Islet precursor cell (in vitro differentiated cells): Measurements from ENCODE around the gene UFD1.
A peak's percentile ranks its signal among the peaks of the same experiment; 100 is the strongest.

Experiments used
- DNase-seq: peaks from one replicate; pipeline ENCODE4 v3.0.0-alpha.2; 2018

UFD1 gene, protein sequence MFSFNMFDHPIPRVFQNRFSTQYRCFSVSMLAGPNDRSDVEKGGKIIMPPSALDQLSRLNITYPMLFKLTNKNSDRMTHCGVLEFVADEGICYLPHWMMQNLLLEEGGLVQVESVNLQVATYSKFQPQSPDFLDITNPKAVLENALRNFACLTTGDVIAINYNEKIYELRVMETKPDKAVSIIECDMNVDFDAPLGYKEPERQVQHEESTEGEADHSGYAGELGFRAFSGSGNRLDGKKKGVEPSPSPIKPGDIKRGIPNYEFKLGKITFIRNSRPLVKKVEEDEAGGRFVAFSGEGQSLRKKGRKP

DNA sequence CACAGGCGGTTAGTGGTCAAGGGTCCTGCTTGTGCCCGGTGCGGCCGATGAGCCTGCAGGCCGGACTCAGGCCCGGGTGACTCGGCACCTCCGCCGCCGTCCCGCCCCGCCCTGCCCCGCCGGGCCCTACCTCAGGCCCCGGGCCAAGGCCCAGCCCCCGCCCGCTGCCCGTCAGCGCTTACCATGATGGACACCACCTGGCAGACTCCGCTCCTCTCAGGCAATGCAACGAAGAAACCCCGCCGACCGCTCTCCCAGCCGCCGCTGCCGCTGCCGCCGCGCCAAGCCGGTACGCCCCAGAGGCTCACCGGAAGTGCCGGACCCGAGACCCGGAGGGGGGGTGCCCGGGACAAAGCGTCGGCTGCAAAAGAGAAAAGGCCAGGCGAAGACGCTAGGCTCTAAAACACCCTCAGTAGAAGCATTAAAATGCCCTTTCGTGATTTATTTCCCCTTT is at the start of gene UFD1:
TSS of gene UFD1 (minus strand) at position 293 of the 454 bp plus-strand sequence. CDS start at position 185, 108 bp downstream.
- DNase-seq, result peak; percentile 87

DNA sequence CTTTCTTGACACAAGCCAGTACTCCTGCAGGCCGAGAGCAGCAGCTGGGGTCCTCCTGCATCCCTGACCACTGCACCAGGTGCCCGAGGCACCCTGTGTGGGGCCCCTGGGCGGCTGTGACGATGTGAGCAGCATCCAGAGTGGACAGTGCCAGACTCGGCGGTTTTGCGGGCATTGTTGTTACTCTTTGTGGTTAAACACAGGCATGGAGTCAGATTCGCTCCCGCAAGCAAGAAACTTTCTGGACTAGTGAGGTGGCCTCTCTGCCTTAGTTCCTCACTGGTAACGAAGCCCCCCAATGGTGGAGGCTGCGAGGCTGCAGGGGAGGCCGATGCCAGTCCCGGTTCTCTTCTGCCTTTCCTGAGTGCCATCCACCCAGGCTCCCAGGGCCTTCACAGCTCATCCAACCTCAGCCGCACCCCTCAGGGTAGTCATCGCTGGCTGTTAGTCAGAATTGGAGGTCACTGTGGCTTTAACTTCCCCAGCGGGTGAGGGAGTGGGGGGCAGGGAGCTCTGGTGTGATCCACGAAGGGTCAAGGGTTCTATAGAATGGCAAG is 48.9 kb upstream of the UFD1 start:
- DNase-seq, result no peak

DNA sequence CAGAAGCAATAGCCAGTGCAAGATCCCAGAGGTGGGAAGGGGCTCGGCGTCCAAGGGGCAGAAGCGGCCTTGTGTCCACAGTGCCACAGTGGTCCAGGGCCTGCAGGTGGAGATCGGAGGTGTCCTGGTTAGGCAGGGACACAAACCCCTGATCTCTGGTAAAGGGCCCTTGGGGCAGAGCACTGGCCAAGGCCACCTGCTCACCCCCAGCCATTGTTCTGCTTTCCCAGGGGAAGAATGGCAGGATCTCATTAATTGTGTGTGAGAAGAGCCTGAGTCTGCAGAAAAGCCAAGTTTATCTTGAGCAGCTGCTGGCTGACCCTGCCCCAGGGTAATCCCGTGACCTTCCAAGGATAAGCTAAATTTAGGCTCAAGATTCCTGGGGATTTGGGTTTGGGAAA is 48.3 kb upstream of the UFD1 start:
- no peak for DNase-seq

DNA sequence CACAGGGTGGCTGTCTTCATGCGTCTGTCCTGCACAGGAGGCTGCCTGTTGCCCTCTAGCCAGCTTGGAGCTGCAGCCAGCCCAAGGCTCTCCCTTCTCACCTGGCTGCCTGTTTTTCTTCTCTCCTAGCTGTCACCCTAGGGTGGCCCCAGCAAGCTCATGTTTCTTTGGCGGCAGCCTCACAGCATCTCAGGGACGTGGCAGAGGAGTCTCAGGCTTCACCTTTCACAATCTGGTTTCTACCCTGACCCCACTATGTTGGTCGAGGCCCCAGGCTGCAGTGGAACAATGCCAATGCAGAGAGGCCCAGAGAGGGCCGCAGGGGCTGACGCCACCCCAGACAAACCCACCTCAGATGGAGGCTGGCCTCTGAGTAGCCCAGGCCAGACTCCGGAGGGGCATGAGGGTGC is 47.7 kb upstream of the UFD1 start:
- no peak for DNase-seq

DNA sequence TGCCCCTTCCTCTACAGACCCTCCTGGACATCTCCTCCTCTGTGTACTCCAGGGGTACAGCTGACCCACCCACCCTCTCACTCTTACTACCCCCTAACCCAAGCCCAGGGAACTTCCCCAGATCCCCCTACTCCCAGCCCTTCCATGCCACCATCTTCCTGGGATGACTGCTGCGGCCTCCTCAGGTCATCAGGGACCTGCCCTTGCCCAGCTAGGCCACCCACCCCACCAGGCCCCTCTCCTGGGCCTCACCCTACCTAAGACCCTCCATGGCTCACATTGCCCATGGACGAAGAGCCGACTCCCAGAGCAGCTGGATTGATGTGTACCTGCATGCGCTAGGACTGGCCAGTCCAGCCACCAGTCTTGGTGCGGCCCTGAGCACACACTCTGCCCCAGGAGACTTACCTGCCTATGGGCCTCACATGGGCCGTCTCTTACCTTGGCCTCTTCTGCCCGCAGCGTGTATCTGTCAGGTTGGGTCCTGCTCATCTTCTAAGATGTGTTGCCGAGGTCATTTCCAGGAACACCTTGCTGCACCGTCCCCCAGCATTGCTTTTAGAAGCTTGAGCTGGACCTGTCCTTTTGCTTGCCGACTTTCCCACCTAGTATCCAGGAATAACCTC is 47.2 kb upstream of the UFD1 start:
- no peak for DNase-seq

DNA sequence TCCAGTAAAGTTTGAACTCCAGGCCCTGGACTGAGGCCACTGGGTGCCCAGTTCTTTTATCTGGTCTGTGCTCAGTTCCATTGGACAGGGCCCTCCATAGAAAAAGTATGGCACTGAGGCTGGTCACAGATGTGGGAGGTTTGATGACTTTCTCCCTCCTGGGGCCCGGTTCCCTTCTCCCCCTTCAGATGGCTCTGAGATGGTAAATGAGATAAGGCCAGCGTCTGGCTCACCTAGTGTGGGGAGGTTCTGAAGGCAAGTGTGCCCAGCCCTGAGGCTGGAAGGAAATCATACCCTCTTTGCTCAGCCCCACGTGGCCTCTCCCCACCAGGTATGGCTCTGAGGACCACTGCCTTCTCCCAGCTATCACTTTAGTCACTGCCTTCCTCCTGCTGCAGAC is 46.7 kb upstream of the UFD1 start:
- no peak for DNase-seq

DNA sequence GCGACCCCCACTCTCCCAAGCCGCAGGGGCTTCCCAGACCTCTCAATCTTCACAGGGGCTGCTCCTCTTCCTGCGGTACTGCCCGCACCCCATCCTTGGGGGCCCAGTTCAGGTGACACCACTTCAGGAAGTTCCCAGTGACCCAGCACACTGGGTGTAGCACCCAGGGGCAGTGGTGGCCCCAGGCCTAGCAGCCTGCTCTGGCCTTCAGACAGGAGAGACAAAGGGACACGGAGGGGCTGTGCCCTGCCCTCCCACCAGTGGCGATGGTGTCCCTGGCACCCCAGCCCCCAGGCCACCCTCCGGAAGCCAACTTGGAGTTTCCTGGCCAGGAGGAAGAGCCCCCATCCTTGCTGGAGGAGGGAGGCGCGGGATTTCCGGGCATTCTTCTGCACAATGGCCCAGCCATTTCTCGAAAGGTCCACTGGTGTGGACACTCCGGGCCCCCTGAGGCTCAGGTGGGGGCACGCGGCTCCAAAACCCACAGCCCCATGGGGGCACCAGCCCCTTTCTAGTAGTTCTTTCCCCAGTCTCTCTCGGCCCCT is 46.2 kb upstream of the UFD1 start:
- DNase-seq, result no peak

DNA sequence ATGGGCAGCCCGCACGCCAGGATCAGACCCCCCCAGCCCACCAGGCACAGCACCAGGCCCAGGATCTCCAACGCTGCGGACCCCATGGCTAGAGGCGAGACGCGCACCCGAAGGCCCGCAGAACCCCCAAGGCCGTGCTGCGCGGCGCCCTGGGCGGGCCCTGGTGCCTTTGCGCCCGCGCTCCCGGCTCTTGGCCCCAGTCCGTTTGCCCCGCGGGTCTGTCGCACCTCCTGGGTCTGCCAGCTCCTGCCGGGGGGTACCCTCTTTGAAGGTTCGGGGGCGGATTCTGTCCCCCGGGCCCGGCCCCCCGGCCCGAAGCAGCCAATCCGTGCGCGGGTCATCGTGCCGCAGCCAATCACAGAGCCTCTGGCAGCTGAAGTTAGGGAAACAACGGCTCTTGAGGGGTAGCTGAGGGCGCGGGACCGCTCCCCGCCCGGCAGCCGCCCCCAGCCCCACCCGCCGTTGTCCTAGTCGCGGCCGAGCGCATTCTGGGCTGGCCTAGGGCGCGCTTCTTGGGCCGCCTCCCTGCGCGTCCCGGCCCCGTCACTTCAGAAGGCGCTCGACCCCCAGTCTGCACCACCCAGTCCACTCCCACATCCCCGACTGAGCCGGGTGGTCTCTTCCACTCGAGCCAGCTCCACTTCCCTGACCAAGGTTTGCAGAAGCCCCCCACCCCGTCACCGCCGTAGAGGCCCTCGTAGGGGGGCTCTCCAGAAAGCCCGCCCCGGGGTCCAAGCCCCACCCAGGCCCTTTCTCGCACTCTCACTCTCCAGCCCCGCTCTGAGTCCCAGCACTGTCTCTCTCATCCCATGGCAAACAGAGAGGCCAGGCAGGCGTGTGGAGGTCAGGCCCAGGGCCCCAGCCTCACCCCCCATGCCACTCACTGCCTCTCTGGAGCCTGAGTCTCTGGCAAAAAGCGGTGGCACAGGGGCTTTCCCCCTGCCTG is 45.5 kb upstream of the UFD1 start, which contains the start of gene CLDN5:
TSS of gene CLDN5 (minus strand) at position 241 of the 946 bp plus-strand sequence. CDS start at position 86, 155 bp downstream.
- no peak for DNase-seq

DNA sequence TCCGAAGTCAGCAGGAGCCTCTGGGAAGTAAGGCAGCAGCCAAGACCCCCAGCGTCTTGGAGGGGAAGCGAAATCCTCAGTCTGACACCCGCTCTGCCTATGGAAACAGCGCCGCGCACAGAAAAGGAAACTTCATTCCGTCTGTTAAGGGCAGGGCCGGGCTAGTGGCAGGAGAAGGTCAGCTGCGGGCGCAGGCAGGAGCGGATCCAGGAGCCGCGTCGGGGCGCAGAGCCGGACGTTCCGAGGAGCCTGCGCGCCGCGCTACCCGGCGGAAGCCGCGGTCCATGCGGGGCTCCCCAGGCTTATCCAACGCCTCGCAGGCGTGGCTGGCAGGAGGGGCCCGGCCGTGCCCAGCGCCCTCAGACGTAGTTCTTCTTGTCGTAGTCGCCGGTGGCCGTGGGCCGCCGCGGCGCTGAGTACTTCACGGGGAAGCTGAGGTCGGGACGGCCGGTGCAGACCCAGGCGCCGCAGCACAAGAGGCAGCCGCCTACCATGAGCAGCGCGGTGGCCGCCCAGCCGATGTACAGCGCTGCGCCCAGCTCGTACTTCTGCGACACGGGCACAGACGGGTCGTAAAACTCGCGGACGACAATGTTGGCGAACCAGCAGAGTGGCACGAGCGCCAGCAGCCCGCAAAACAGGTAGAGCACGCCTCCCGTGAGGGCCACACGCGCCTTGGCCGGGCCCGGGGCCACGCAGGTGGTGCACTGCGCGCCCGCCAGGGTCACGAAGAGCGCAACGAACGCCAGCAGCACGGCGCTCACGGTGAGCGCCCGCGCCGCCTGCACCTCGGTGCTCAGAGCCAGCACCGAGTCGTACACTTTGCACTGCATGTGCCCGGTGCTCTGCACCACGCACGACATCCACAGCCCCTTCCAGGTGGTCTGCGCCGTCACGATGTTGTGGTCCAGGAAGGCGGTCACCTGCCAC is 44.5 kb upstream of the UFD1 start:
- DNase-seq, result no peak

DNA sequence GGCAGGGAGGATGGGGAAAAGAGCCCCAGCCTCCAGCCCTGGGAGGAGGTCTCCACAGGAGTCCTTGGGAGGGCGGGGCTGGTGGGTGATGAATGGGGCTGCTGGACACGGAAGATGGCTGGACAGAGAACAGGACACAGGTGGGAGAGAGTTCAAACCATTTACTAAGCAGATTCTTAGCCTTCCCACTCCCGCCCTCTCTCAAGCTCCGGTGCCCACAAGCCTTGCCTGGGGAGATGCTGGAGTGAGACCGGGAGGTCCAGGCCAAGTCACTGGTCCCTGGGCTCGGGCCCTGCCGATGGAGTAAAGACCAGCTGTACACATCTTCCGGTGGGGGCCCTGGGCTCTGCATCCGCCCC is 43.9 kb upstream of the UFD1 start:
- DNase-seq, result no peak

DNA sequence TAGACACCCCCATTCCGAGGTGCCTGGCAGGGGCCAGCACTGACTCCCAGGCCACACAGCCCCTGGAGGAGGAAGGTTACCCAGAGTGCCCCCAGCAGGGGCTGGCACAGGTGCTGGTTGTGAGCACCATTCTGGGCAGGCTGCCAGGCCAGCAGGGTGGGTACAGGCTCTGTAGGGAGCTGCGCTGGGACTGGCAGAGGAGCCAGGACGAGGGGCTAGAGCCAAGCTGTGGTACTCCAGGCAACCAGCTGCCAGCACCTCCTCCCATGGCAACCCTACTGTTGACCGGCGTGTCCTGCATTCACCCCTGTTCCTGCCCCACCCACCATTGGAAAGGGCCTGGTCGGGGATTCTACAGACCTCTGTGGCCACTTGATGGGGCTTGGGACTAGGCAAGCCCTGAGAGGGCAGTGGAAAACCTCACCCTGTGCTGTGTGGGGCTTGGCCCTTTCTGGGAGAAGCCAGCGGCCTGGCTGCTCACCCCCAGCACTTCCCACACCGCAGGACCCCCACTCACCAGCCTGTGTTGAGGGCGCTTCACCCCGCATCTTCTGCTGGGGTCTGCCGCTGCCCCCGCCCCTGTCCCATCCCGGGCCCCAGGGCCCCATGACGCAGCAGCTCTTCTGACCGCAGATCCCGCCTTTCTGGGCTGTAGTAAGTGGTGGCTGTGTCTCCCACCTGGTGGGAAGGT is 43.3 kb upstream of the UFD1 start:
- no peak for DNase-seq

DNA sequence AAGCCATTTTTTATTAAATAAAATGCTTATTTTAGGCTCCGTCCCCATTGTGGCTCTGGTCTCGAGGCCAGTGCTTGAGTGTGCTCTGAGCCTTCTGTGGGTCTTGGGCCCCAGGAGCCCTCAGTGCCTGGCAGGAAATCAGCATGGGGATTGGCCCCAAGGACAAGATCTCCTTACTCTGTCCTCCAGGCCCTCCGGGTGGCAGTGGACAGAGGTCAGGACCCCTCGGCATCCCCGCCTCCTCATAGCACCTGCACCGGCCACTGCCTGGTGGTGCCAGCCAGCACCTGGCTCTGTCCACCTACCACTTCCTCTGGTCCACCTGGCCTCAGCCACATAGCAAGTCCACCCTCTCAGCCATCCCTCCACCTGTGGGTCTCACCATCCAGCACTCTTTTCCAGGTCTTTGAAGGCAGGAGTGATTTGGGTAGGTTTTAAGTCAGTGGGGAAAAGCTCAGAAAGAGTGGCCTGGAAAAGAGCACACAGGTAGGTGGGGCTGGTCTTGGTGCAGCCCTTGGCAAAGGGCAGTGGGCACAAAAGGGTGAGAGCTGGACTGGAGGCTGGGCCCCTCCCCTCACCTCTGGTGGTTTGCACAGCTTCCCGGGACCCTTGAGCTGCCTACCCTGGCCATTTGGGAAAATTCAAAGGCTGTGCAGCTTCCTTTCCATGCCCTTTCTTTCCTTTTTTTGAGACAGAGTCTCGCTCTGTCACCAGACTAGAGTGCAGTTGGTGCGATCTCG is 41.7 kb upstream of the UFD1 start:
- peak; percentile 38 for DNase-seq

DNA sequence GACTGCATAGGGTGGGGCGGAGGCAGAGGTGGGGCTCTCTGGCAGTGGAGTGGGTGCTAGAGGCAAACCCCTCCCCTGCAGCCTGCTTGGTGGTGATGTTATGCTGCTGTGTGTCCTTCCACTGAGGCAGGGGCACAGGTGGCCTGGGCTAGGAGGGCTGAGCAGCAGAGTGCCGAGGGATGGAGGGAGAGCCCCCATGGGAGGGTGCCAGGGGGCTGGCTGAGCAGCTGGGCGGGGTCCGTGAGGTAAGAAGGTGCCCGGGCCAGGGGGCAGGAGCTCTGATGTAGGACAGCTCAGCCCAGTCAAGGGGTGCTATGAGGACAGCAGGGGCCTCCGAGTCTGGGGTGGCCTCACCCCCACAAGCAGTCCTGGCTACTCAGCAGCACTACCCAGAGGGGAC is 41.0 kb upstream of the UFD1 start:
- DNase-seq, result no peak

DNA sequence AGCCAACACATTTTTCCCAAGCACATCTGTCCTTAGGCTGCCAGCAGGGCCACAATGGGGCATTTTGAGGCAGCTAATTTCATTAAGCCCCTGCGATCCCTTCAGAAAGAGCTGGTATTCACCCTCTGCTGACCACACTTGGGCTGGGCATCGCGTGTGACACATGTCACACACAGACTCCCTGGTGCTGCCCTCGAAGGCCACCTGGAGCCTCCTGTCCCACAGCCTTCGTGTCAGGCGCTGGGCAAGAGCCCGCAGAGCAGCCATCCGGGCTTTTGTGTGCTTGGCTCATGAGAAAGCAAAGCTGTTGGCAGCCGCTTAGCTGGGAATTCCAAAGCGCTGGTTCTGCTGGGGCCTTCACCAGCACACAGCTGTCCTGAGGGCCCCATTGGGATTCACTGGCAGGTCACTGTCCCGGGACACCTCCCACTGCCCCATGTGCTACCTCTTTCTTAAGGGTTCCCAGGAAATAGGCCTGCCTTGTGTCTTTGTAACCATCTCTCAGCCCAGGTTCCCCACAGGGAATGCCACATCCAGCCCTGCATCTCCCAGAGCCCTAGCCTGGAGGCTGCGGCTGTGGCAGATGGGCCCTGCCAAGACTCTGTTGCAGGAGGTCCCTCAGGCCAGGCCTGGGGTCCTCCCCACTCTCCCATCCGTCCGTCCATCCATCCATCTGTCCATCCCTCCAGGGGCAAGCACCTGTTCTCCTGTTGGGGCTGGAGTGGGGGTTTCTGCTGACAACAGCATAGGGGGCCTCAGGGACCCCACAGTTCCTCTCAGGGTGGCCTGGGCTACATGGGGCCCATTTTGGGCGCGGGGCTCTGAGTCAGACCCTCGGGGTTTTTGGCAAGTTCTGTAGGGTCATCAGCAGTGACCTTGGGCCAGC is 40.3 kb upstream of the UFD1 start:
- no peak for DNase-seq

DNA sequence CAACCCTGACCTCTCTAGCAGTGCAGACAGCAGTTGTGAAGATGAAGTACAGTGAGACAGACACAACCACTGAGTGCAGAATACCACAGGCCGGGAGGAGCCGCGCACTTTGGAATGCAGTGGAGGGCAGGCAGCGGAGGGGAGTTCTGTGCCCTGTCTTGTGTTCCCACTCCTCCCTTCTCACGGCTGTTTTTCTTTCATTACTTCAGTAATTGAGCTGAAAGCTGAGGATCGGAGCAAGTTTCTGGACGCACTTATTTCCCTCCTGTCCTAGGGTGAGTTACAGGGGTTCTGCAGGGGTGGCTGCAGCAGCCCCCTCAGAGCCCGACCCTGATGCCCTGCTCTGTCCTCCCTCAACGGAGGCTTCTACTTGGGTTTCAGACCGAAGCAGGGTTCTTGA is 39.6 kb upstream of the UFD1 start:
- DNase-seq, result no peak

DNA sequence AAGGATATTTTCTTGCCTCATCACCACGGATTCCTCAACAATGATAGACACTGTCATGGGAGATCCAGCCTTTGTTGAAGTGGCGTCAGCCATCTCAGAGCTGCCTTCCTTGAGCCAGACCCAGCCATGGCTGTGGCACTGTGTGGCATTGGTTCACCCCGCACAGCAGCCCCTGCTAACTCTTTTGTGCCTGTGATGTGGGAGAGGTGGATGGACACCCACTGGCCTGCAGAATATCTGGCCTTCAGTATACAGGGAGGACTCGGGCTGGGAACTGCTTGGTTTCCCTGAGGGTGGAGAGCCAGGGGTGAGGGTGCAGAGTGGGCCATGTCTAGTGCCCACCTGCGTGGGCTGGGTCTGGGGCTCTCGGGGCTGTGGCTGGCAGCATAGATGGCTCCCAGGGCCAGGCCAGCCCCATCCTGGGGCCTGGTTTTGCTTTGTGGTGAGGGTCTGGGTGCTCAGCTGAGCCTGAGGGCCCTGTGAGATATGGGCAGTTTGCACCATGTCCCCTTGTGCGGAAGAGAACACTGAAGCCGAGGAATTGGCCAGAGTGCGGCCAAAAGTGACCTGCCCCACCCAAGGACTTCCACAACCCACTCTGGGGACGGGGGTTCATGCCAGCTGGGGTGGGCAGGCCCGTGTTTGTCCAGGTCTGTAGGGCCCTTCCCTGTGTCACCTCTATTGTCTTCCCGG is 39.1 kb upstream of the UFD1 start:
- DNase-seq, result no peak

DNA sequence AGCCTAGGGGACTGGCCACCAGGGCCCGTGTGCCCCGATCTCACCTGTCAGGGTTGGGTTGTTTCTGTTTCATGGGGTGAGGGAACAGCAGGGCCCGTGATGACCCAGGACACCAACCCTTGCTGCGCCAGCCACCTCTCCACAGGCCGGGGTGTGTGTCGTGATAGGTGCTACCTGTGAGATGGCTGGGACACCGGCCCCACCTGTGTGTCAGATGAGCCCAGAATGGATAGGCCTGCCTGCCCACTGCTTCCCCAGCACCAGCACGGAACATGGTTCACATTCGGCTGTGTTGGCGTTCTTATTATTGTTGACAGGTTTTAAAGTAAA is 38.1 kb upstream of the UFD1 start:
- no peak for DNase-seq

DNA sequence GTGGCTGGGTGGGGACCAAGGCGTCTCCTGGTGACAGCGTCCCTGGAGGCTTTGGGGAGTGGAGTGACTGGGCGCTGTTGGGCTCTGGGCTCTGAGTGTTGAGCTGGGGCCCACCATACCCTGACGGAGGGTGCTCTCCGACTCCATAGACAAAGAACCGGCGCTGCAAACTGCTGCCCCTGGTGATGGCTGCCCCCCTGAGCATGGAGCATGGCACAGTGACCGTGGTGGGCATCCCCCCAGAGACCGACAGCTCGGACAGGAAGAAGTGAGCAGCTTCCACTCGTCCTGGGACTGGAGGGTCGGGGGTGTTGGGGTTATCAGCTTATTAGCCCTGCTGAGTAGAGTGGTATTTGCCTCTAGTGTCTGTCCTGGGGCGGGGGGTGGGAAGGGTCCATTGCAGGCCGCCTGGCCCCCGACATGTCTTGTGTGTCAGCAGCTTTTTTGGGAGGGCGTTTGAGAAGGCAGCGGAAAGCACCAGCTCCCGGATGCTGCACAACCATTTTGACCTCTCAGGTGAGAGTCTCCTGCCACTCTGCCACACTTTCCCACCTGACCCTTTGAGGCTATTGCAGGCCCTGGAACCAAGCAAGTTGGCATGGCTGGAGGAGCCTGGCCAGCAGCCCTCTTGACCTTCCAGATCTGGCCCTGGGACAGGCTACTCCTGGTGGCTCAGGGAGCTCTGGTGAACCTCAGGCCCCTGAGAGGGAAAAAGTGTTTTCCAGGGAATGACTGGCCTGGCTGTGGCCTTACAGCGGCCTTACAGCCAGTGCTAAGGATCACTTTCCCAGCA is 37.6 kb upstream of the UFD1 start:
- DNase-seq, result no peak
